ENCODE results near the gene UTP25. TPM values are rescaled to one million over a fixed set of nuclear protein-coding genes. Genes with fewer than 3 reads are reported as not detected.

Gene UTP25
- total RNA-seq, 1 donor from 2014 or later: 4.6 TPM

GRCh38 chr1:209820986-209821385, 6.8 kb upstream of the UTP25 start:
- Mint-ChIP-seq H3K9me3 (ENCODE audit: unreplicated experiment) (no peaks in the 10 kb centered on the region), H3K27me3 (ENCODE audit: unreplicated experiment) (no peaks in the 10 kb centered on the region), H3K27ac (ENCODE audit: unreplicated experiment) (no peak overlapping the region), H3K4me3 (ENCODE audit: unreplicated experiment) (no peak overlapping the region), H3K4me1 (ENCODE audit: low read depth, unreplicated experiment) (peaks cover 13% of the 10 kb centered on the region), H3K36me3 (ENCODE audit: unreplicated experiment) (no peaks in the 10 kb centered on the region)
- DNase-seq: no peak
- no peak for TF ChIP-seq CTCF (IDR thresholded peaks at IDR 0.05; ENCODE audit: partially characterized antibody, unreplicated experiment)

- H3K27ac Mint-ChIP-seq (ENCODE audit: unreplicated experiment): no peak overlapping the region
- DNase-seq: no peak
- peaks cover 3% of the 10 kb centered on the region for H3K4me1 Mint-ChIP-seq (ENCODE audit: low read depth, unreplicated experiment)
- H3K4me3 Mint-ChIP-seq (ENCODE audit: unreplicated experiment): no peak overlapping the region
- no peaks in the 10 kb centered on the region for H3K27me3 Mint-ChIP-seq (ENCODE audit: unreplicated experiment)
- H3K9me3 Mint-ChIP-seq (ENCODE audit: unreplicated experiment): no peaks in the 10 kb centered on the region
- no peak for TF ChIP-seq CTCF (IDR thresholded peaks at IDR 0.05; ENCODE audit: partially characterized antibody, unreplicated experiment)
- no peaks in the 10 kb centered on the region for H3K36me3 Mint-ChIP-seq (ENCODE audit: unreplicated experiment)
These were observed 5.1 kb upstream of the UTP25 start for GRCh38 chr1:209822706-209823105.

- Mint-ChIP-seq H3K27ac (ENCODE audit: unreplicated experiment) (no peak overlapping the region), H3K27me3 (ENCODE audit: unreplicated experiment) (no peaks in the 10 kb centered on the region), H3K4me3 (ENCODE audit: unreplicated experiment) (no peak overlapping the region), H3K36me3 (ENCODE audit: unreplicated experiment) (no peaks in the 10 kb centered on the region), H3K9me3 (ENCODE audit: unreplicated experiment) (no peaks in the 10 kb centered on the region), H3K4me1 (ENCODE audit: low read depth, unreplicated experiment) (peaks cover 2% of the 10 kb centered on the region)
- no peak for DNase-seq
- peak; percentile 90 for TF ChIP-seq CTCF (IDR thresholded peaks at IDR 0.05; ENCODE audit: partially characterized antibody, unreplicated experiment)
These were observed 4.4 kb upstream of the UTP25 start for GRCh38 chr1:209823143-209824041.

GRCh38 chr1:209825591-209826434, 2.0 kb upstream of the UTP25 start:
- TF ChIP-seq CTCF (IDR thresholded peaks at IDR 0.05; ENCODE audit: partially characterized antibody, unreplicated experiment): no peak
- Mint-ChIP-seq H3K27ac (ENCODE audit: unreplicated experiment) (no peak overlapping the region), H3K4me1 (ENCODE audit: low read depth, unreplicated experiment) (peaks cover 4% of the 10 kb centered on the region), H3K9me3 (ENCODE audit: unreplicated experiment) (no peaks in the 10 kb centered on the region), H3K36me3 (ENCODE audit: unreplicated experiment) (no peaks in the 10 kb centered on the region), H3K4me3 (ENCODE audit: unreplicated experiment) (no peak overlapping the region), H3K27me3 (ENCODE audit: unreplicated experiment) (no peaks in the 10 kb centered on the region)
- DNase-seq: no peak
